ENCODE results near the gene EIF4ENIF1.

The EIF4ENIF1 gene

DNA sequence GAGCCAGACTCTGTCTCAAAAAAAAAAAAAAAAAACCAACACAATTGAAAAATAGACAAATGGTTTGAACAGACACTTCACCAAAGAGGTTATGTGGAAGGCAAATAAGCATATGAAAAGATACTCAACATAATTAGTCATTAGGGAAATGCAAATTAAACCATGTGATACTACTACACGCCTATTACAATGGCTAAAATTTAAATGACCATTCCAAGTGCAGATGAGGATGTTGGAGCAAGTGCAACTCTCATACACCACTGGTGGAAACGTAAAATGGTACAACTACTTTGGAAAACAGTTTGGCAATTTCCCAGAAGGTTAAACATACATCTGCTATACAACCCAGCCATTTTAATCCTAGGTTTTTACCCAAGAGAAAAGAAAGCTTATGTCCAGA lies 24.3 kb downstream of the EIF4ENIF1 start:
- Histone ChIP-seq H3K36me3 (ENCODE audit: insufficient read depth, low read depth, low read length) (peaks cover 68% of the 10 kb centered on the region), H3K9ac (ENCODE audit: low read depth, low read length) (no peak overlapping the region)

GRCh38 chr22:31461699-31462098 lies 27.9 kb downstream of the EIF4ENIF1 start:
- Histone ChIP-seq H3K9me3 (ENCODE audit: insufficient read depth, low read depth, low read length) (no peaks in the 10 kb centered on the region), H3K27ac (ENCODE audit: low read length) (no peak overlapping the region), H3K36me3 (ENCODE audit: insufficient read depth, low read depth, low read length) (peaks cover 73% of the 10 kb centered on the region), H3K27me3 (ENCODE audit: insufficient read depth, low read length) (no peaks in the 10 kb centered on the region), H3K4me3 (ENCODE audit: low read length) (no peak overlapping the region), H3K4me1 (ENCODE audit: insufficient read depth, low read length) (no peaks in the 10 kb centered on the region), H3K9ac (ENCODE audit: low read depth, low read length) (no peak overlapping the region)

More for the DNA sequence above, 24.3 kb downstream of the EIF4ENIF1 start:
- Histone ChIP-seq H3K9me3 (ENCODE audit: insufficient read depth, low read depth, low read length) (no peaks in the 10 kb centered on the region), H3K27me3 (ENCODE audit: insufficient read depth, low read length) (no peaks in the 10 kb centered on the region), H3K27ac (ENCODE audit: low read length) (no peak overlapping the region), H3K4me1 (ENCODE audit: insufficient read depth, low read length) (no peaks in the 10 kb centered on the region), H3K4me3 (ENCODE audit: low read length) (no peak overlapping the region)

DNA sequence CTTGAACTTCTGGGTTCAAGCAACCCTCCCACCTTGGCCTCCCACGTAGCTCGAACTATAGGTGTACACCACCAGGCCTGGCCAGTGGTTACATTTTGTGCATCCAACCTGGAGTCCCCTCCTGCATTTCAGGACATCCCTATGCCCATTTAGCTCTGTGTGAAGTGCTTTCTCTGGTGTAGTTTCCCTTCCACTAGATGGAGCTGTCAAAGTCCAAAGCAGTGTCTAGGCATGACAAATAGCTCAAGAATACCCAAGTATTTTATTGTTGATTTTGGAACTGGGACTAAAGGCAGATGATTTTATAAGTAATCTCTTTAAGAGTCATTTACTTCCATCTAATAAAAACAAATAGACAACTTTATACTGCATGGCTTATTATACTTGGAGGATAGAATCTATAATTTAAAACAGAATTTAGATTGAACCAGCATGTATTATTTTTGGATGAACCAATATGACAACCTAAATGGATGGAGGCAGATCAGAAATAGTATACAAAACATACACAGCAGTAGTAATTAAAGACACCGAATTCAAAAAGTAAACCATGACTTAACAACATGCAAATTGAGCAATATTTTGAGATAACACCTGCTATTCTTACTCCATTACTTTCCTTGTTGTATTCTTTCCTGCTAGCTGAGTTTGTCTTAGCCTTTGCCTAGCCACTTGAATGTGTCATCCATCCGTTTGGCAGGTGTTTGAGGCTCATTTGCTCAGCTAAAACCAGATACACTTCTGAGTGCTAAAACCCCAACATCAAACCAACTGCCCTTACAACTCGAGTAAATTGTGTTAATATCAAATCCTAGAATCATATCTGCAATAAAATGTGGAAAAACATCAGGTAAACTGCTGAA lies 37.7 kb downstream of the EIF4ENIF1 start:
- Histone ChIP-seq H3K27ac (ENCODE audit: low read length) (no peak overlapping the region), H3K27me3 (ENCODE audit: insufficient read depth, low read length) (no peaks in the 10 kb centered on the region), H3K9me3 (ENCODE audit: insufficient read depth, low read depth, low read length) (no peaks in the 10 kb centered on the region), H3K4me1 (ENCODE audit: insufficient read depth, low read length) (no peaks in the 10 kb centered on the region), H3K9ac (ENCODE audit: low read depth, low read length) (no peak overlapping the region), H3K36me3 (ENCODE audit: insufficient read depth, low read depth, low read length) (peaks cover 63% of the 10 kb centered on the region), H3K4me3 (ENCODE audit: low read length) (no peak overlapping the region)

GRCh38 chr22:31449506-31449905 lies 40.1 kb downstream of the EIF4ENIF1 start:
- Histone ChIP-seq H3K4me1 (ENCODE audit: insufficient read depth, low read length) (no peaks in the 10 kb centered on the region), H3K27me3 (ENCODE audit: insufficient read depth, low read length) (no peaks in the 10 kb centered on the region), H3K4me3 (ENCODE audit: low read length) (no peak overlapping the region), H3K36me3 (ENCODE audit: insufficient read depth, low read depth, low read length) (peaks cover 67% of the 10 kb centered on the region), H3K9ac (ENCODE audit: low read depth, low read length) (no peak overlapping the region), H3K27ac (ENCODE audit: low read length) (no peak overlapping the region), H3K9me3 (ENCODE audit: insufficient read depth, low read depth, low read length) (no peaks in the 10 kb centered on the region)

GRCh38 chr22:31448382-31448781 lies 41.3 kb downstream of the EIF4ENIF1 start:
- Histone ChIP-seq H3K27ac (ENCODE audit: low read length) (no peak overlapping the region), H3K9me3 (ENCODE audit: insufficient read depth, low read depth, low read length) (no peaks in the 10 kb centered on the region), H3K4me3 (ENCODE audit: low read length) (no peak overlapping the region), H3K4me1 (ENCODE audit: insufficient read depth, low read length) (no peaks in the 10 kb centered on the region), H3K36me3 (ENCODE audit: insufficient read depth, low read depth, low read length) (peaks cover 67% of the 10 kb centered on the region), H3K27me3 (ENCODE audit: insufficient read depth, low read length) (no peaks in the 10 kb centered on the region), H3K9ac (ENCODE audit: low read depth, low read length) (no peak overlapping the region)

DNA sequence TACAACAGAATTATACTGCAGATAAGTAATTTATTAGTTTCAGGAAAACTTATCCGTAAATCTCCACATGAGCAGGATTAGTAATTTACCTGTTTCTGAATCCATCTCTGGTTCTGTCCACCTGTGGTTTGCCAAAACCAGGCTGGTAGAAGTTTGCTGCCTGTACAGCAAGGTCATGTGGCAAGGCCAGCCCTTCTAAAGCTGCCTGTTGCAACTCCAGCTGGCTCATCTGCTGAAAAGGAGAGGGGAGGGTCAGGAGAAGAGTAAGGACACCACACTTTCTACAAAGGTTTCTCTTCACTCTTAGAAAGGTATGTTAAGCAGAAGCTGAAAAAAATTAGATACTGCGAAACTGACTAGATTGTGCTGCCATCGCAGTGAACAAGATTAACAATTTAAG lies 42.3 kb downstream of the EIF4ENIF1 start:
- no peak overlapping the region for H3K4me3 ChIP-seq (ENCODE audit: low read length)
- H3K4me1 ChIP-seq (ENCODE audit: insufficient read depth, low read length): no peaks in the 10 kb centered on the region
- no peaks in the 10 kb centered on the region for H3K27me3 ChIP-seq (ENCODE audit: insufficient read depth, low read length)
- H3K27ac ChIP-seq (ENCODE audit: low read length): no peak overlapping the region
- no peaks in the 10 kb centered on the region for H3K9me3 ChIP-seq (ENCODE audit: insufficient read depth, low read depth, low read length)
- peaks cover 68% of the 10 kb centered on the region for H3K36me3 ChIP-seq (ENCODE audit: insufficient read depth, low read depth, low read length)
- H3K9ac ChIP-seq (ENCODE audit: low read depth, low read length): no peak overlapping the region

- H3K4me3 ChIP-seq (ENCODE audit: low read length): no peak overlapping the region
- H3K27ac ChIP-seq (ENCODE audit: low read length): no peak overlapping the region
- no peak overlapping the region for H3K9ac ChIP-seq (ENCODE audit: low read depth, low read length)
- no peaks in the 10 kb centered on the region for H3K4me1 ChIP-seq (ENCODE audit: insufficient read depth, low read length)
- no peaks in the 10 kb centered on the region for H3K27me3 ChIP-seq (ENCODE audit: insufficient read depth, low read length)
- H3K36me3 ChIP-seq (ENCODE audit: insufficient read depth, low read depth, low read length): peaks cover 70% of the 10 kb centered on the region
- H3K9me3 ChIP-seq (ENCODE audit: insufficient read depth, low read depth, low read length): no peaks in the 10 kb centered on the region
These were observed 42.9 kb downstream of the EIF4ENIF1 start for GRCh38 chr22:31446767-31447166.

- no peak overlapping the region for H3K4me3 ChIP-seq (ENCODE audit: low read length)
- no peaks in the 10 kb centered on the region for H3K9me3 ChIP-seq (ENCODE audit: insufficient read depth, low read depth, low read length)
- H3K27ac ChIP-seq (ENCODE audit: low read length): no peak overlapping the region
- H3K36me3 ChIP-seq (ENCODE audit: insufficient read depth, low read depth, low read length): peaks cover 74% of the 10 kb centered on the region
- H3K27me3 ChIP-seq (ENCODE audit: insufficient read depth, low read length): no peaks in the 10 kb centered on the region
- H3K9ac ChIP-seq (ENCODE audit: low read depth, low read length): no peak overlapping the region
- no peaks in the 10 kb centered on the region for H3K4me1 ChIP-seq (ENCODE audit: insufficient read depth, low read length)
These were observed 43.4 kb downstream of the EIF4ENIF1 start for GRCh38 chr22:31446208-31446607.

GRCh38 chr22:31445642-31446041 lies 44.0 kb downstream of the EIF4ENIF1 start:
- no peaks in the 10 kb centered on the region for H3K4me1 ChIP-seq (ENCODE audit: insufficient read depth, low read length)
- H3K27me3 ChIP-seq (ENCODE audit: insufficient read depth, low read length): no peaks in the 10 kb centered on the region
- no peaks in the 10 kb centered on the region for H3K9me3 ChIP-seq (ENCODE audit: insufficient read depth, low read depth, low read length)
- no peak overlapping the region for H3K27ac ChIP-seq (ENCODE audit: low read length)
- H3K9ac ChIP-seq (ENCODE audit: low read depth, low read length): no peak overlapping the region
- H3K36me3 ChIP-seq (ENCODE audit: insufficient read depth, low read depth, low read length): peaks cover 80% of the 10 kb centered on the region
- H3K4me3 ChIP-seq (ENCODE audit: low read length): no peak overlapping the region

DNA sequence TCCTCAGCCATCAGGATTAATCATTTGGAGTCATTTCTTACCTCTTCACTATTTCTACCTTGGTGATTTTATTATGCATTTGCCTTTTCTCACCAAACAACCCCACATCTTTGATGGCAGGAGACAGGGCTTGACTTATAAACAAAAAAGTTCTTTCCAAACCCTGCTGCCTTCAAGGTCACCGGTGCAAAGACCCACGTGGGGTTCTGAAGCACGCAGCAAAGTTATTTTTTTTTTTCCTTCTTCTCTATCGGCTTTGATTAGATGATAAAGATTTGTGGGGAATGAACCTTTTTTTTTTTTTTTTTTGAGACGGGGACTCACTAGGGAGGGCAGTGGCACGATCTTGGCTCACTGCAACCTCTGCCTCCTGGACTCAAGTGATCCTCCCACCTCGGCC lies 46.1 kb downstream of the EIF4ENIF1 start:
- H3K36me3 ChIP-seq (ENCODE audit: insufficient read depth, low read depth, low read length): peaks cover 91% of the 10 kb centered on the region
- H3K4me3 ChIP-seq (ENCODE audit: low read length): no peak overlapping the region
- no peaks in the 10 kb centered on the region for H3K9me3 ChIP-seq (ENCODE audit: insufficient read depth, low read depth, low read length)
- no peak overlapping the region for H3K9ac ChIP-seq (ENCODE audit: low read depth, low read length)
- no peaks in the 10 kb centered on the region for H3K27me3 ChIP-seq (ENCODE audit: insufficient read depth, low read length)
- no peaks in the 10 kb centered on the region for H3K4me1 ChIP-seq (ENCODE audit: insufficient read depth, low read length)
- H3K27ac ChIP-seq (ENCODE audit: low read length): no peak overlapping the region

DNA sequence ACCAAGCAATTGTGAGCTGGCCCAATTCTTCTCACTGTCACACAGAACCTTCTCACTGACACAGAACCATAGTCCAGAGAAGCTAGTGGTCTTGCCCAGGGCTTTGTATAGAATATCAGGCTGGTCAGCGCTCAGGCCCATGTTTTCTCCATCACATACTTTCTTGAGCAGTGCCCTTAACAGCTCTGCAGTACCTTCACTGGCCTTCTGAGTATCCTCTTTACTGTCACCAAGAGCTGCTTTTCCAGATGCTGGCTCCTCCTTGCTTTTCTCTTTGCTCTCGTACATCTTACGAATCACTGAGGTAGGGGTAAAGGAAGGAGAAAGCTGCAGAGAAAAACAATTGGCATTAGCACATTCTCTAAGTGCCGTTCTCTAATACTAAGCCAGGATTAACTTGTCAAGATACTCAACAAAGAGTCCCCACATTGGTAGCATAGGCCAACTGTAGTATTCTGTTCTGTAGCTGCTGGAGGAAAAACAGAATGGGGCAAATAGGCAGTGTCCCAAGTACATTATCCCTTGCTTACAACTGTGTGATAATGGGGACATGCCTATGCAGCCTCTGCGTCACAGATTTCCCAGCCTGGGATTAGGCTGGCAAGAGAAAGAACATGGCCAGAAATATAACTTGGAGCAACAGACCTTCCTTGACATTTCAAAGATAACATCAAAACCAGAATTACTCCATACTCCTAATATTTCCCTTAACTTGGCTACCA lies 46.7 kb downstream of the EIF4ENIF1 start:
- Histone ChIP-seq H3K27me3 (ENCODE audit: insufficient read depth, low read length) (no peaks in the 10 kb centered on the region), H3K4me3 (ENCODE audit: low read length) (no peak overlapping the region), H3K27ac (ENCODE audit: low read length) (no peak overlapping the region), H3K36me3 (ENCODE audit: insufficient read depth, low read depth, low read length) (peaks cover 93% of the 10 kb centered on the region), H3K4me1 (ENCODE audit: insufficient read depth, low read length) (no peaks in the 10 kb centered on the region), H3K9ac (ENCODE audit: low read depth, low read length) (no peak overlapping the region), H3K9me3 (ENCODE audit: insufficient read depth, low read depth, low read length) (no peaks in the 10 kb centered on the region)

DNA sequence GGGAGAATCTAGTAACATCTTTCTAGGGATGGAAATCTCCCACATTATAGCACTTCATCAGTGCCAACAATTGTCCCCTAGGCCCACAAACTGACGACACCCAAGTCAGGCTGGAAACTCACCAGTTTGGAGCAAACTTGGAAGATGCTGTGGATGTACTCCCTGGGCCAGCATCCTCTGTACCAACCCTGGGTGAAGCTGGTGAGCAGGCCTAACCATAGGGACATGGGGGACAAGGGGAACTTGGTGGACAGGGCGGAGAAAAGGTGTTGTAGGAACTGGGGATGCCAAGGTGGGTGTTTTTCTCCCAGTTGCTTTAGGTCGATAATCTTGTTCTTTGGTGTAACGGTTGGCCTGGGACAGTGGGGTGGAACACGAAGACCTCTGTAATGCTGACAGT lies 48.0 kb downstream of the EIF4ENIF1 start:
- Histone ChIP-seq H3K9ac (ENCODE audit: low read depth, low read length) (no peak overlapping the region), H3K9me3 (ENCODE audit: insufficient read depth, low read depth, low read length) (no peaks in the 10 kb centered on the region), H3K4me1 (ENCODE audit: insufficient read depth, low read length) (no peaks in the 10 kb centered on the region), H3K27ac (ENCODE audit: low read length) (no peak overlapping the region), H3K27me3 (ENCODE audit: insufficient read depth, low read length) (no peaks in the 10 kb centered on the region), H3K4me3 (ENCODE audit: low read length) (no peak overlapping the region), H3K36me3 (ENCODE audit: insufficient read depth, low read depth, low read length) (peaks cover 93% of the 10 kb centered on the region)
